HepG2 (cell line): ENCODE measurements around the gene DDX49. TPM values are rescaled to one million over a fixed set of nuclear protein-coding genes. Genes with fewer than 3 reads are reported as not detected.

ENCODE experiments used
- DNMT1 ChIP-seq: sonication (generic); formaldehyde crosslinking; IDR thresholded peaks from 2 replicates; pipeline ENCODE4 v1.5.1; 2020; ENCODE audit warnings: mild to moderate bottlenecking, missing genetic modification reagents
- HES4 ChIP-seq: sonication (generic); formaldehyde crosslinking; IDR thresholded peaks from 2 replicates; pipeline ENCODE4 v1.9.0; 2021; ENCODE audit warnings: mild to moderate bottlenecking, missing genetic modification reagents, borderline replicate concordance
- MXD4 ChIP-seq: IDR thresholded peaks from 2 replicates; pipeline ENCODE4 v1.6.1; 2016; ENCODE audit warnings: mild to moderate bottlenecking, missing biosample characterization, missing genetic modification reagents
- MYC ChIP-seq: sonication (generic); formaldehyde crosslinking; IDR thresholded peaks from 2 replicates; pipeline ENCODE4 v1.9.0; 2021; ENCODE audit warnings: missing genetic modification reagents, borderline replicate concordance
- PLRG1 ChIP-seq: fragments of 450-650 bp; conservative IDR thresholded peaks from 2 replicates; pipeline ENCODE4 v1.6.1; 2016
- RAD21 ChIP-seq: fragments of 450-650 bp; formaldehyde crosslinking; IDR thresholded peaks from 2 replicates; pipeline ENCODE4 v1.5.0; 2020; ENCODE audit warnings: mild to moderate bottlenecking
- SALL2 ChIP-seq: sonication (generic); formaldehyde crosslinking; IDR thresholded peaks from 2 replicates; pipeline ENCODE4 v1.8.1; 2023; ENCODE audit warnings: mild to moderate bottlenecking, missing genetic modification reagents, inconsistent platforms
- ZNF33B ChIP-seq: sonication (generic); formaldehyde crosslinking; IDR thresholded peaks from 2 replicates; pipeline ENCODE4 v1.5.1; 2020; ENCODE audit warnings: mild to moderate bottlenecking, missing genetic modification reagents
- ZNF777 ChIP-seq: sonication (generic); formaldehyde crosslinking; IDR thresholded peaks from 2 replicates; pipeline ENCODE4 v1.4.0; 2020; ENCODE audit warnings: missing genetic modification reagents
- ZNF879 ChIP-seq: sonication (generic); formaldehyde crosslinking; IDR thresholded peaks from 2 replicates; pipeline ENCODE4 v1.8.1; 2023; ENCODE audit warnings: missing genetic modification reagents
- polyA plus RNA-seq, 8 experiments: library from polyadenylated mRNA; depleted of rRNA in 3 of 8; stranded (reverse) in 7 of 8; unstranded in 1 of 8; fragments of >200 nt; fragmentation: Illumina TruSeq in 4 of 8; extraction: Trizol in 4 of 8; gene quantifications; 2 replicates each; pipeline versions ENCODE4 v1.2.1 to v1.2.3, GENCODE V29; 2011 to 2016; ENCODE audit warnings: low read depth in 4 of 8, missing spikeins in 1 of 8, mixed read lengths in 1 of 8; ENCODE audit not compliant: insufficient read depth in 1 of 8
- total RNA-seq, 5 experiments: library from RNA; depleted of rRNA; stranded (reverse); fragments of >200 nt; fragmentation: Illumina TruSeq; extraction: Trizol; gene quantifications; 2 replicates each; pipeline ENCODE4 v1.2.3, GENCODE V29; 2016; ENCODE audit warnings: low read depth in 1 of 5
- TF ChIP-seq, protein P1 (sequence below), 2 experiments: sonication (generic) in 1 of 2; formaldehyde crosslinking in 1 of 2; IDR thresholded peaks; 2 replicates each; pipeline versions ENCODE4 v1.4.0 to v1.6.1; 2018 to 2020; ENCODE audit warnings: missing genetic modification reagents in 2 of 2, borderline replicate concordance in 1 of 2, low read depth in 1 of 2, mild to moderate bottlenecking in 1 of 2, missing biosample characterization in 1 of 2
- TF ChIP-seq, protein P2 (sequence below): IDR thresholded peaks from 2 replicates; pipeline ENCODE4 v1.6.1; 2016; ENCODE audit warnings: missing compliant biosample characterization, missing genetic modification reagents, borderline replicate concordance
- TF ChIP-seq, protein P3 (sequence below): sonication (generic); formaldehyde crosslinking; IDR thresholded peaks from 2 replicates; pipeline ENCODE4 v1.4.0; 2020; ENCODE audit warnings: mild to moderate bottlenecking, missing genetic modification reagents
- TF ChIP-seq, protein P4 (sequence below): sonication (generic); formaldehyde crosslinking; IDR thresholded peaks from 2 replicates; pipeline ENCODE4 v1.4.0; 2020; ENCODE audit warnings: missing genetic modification reagents
- TF ChIP-seq, protein P5 (sequence below): sonication (generic); formaldehyde crosslinking; IDR thresholded peaks from 2 replicates; pipeline ENCODE4 v1.8.1; 2023; ENCODE audit warnings: mild to moderate bottlenecking, moderate library complexity, missing genetic modification reagents

DDX49 gene
- total and polyA plus RNA-seq, 2 of the 13 experiments (the other 11 are each of a cell fraction or from before 2014, with no cell fraction given), result 27.0 to 46.2 TPM

DNA sequence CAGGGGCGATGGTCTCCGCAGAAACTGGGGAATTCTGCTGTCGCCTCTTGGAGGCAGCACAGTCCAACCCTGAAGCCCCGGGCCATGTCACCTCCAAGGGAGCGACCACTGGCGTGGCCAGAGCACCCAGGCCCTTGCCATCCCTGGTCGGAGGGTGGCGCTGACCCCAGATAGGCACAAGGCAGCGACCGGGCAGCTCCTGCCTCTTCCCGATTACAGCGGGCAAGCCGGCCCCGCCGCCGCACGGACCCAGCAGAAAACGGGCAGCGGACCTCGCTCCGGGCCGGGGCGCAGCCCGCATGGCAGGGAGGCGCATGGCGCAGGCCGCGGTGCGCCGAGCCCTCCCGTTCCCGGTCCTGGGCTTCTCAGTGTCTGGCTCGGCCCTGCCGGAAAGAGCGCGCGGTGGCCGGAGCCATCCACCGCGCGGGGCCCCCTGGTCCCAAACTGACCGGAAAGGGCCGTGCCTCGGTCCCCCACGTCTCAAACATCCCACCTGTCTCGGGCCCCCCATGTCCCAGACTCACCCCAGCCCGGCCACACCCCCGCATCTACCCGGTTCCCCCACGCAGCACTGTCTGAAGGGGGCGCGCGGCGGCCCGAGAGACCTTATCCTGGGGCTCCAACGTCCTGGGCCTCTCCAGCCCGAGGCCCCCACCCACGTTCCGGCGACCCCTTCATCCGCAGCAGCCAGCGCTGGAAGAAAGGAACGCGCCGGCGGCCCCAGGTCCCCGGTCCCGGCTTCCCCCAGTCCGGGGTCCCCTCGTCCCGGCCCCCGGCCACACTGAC, 24.3 kb upstream of the DDX49 start (continued):
- TF ChIP-seq, protein P1, sequence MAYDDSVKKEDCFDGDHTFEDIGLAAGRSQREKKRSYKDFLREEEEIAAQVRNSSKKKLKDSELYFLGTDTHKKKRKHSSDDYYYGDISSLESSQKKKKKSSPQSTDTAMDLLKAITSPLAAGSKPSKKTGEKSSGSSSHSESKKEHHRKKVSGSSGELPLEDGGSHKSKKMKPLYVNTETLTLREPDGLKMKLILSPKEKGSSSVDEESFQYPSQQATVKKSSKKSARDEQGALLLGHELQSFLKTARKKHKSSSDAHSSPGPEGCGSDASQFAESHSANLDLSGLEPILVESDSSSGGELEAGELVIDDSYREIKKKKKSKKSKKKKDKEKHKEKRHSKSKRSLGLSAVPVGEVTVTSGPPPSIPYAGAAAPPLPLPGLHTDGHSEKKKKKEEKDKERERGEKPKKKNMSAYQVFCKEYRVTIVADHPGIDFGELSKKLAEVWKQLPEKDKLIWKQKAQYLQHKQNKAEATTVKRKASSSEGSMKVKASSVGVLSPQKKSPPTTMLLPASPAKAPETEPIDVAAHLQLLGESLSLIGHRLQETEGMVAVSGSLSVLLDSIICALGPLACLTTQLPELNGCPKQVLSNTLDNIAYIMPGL (CRISPR knock-in tag; IDR thresholded peaks at IDR 0.05; ENCODE audit: borderline replicate concordance in 1 of 2, low read depth in 1 of 2), result peak; percentile 93 to 95
- TF ChIP-seq ZNF33B (CRISPR knock-in tag) (0 out of 2 replicates have a peak, but pooled peaks have one; percentile 23), DNMT1 (0 out of 2 replicates have a peak, but pooled peaks have one; percentile 73), HES4 (CRISPR knock-in tag) (peak; percentile 70), MXD4 (CRISPR knock-in tag) (peak; percentile 60; the same call in 1 of the 2 replicates), MYC (CRISPR knock-in tag) (peak; percentile 77; the same call in 1 of the 2 replicates), ZNF879 (CRISPR knock-in tag) (no peak), RAD21 (peak; percentile 89), SALL2 (0 out of 2 replicates have a peak, but pooled peaks have one; percentile 48), PLRG1 (no peak), ZNF777 (CRISPR knock-in tag) (0 out of 2 replicates have a peak, but pooled peaks have one; percentile 21)
- TF ChIP-seq, protein P2, sequence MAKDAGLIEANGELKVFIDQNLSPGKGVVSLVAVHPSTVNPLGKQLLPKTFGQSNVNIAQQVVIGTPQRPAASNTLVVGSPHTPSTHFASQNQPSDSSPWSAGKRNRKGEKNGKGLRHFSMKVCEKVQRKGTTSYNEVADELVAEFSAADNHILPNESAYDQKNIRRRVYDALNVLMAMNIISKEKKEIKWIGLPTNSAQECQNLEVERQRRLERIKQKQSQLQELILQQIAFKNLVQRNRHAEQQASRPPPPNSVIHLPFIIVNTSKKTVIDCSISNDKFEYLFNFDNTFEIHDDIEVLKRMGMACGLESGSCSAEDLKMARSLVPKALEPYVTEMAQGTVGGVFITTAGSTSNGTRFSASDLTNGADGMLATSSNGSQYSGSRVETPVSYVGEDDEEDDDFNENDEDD (CRISPR knock-in tag), result 0 out of 2 replicates have a peak, but pooled peaks have one; percentile 34
- TF ChIP-seq, protein P3, sequence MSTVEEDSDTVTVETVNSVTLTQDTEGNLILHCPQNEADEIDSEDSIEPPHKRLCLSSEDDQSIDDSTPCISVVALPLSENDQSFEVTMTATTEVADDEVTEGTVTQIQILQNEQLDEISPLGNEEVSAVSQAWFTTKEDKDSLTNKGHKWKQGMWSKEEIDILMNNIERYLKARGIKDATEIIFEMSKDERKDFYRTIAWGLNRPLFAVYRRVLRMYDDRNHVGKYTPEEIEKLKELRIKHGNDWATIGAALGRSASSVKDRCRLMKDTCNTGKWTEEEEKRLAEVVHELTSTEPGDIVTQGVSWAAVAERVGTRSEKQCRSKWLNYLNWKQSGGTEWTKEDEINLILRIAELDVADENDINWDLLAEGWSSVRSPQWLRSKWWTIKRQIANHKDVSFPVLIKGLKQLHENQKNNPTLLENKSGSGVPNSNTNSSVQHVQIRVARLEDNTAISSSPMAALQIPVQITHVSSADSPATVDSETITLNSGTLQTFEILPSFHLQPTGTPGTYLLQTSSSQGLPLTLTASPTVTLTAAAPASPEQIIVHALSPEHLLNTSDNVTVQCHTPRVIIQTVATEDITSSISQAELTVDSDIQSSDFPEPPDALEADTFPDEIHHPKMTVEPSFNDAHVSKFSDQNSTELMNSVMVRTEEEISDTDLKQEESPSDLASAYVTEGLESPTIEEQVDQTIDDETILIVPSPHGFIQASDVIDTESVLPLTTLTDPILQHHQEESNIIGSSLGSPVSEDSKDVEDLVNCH (CRISPR knock-in tag), result no peak
- TF ChIP-seq, protein P4, sequence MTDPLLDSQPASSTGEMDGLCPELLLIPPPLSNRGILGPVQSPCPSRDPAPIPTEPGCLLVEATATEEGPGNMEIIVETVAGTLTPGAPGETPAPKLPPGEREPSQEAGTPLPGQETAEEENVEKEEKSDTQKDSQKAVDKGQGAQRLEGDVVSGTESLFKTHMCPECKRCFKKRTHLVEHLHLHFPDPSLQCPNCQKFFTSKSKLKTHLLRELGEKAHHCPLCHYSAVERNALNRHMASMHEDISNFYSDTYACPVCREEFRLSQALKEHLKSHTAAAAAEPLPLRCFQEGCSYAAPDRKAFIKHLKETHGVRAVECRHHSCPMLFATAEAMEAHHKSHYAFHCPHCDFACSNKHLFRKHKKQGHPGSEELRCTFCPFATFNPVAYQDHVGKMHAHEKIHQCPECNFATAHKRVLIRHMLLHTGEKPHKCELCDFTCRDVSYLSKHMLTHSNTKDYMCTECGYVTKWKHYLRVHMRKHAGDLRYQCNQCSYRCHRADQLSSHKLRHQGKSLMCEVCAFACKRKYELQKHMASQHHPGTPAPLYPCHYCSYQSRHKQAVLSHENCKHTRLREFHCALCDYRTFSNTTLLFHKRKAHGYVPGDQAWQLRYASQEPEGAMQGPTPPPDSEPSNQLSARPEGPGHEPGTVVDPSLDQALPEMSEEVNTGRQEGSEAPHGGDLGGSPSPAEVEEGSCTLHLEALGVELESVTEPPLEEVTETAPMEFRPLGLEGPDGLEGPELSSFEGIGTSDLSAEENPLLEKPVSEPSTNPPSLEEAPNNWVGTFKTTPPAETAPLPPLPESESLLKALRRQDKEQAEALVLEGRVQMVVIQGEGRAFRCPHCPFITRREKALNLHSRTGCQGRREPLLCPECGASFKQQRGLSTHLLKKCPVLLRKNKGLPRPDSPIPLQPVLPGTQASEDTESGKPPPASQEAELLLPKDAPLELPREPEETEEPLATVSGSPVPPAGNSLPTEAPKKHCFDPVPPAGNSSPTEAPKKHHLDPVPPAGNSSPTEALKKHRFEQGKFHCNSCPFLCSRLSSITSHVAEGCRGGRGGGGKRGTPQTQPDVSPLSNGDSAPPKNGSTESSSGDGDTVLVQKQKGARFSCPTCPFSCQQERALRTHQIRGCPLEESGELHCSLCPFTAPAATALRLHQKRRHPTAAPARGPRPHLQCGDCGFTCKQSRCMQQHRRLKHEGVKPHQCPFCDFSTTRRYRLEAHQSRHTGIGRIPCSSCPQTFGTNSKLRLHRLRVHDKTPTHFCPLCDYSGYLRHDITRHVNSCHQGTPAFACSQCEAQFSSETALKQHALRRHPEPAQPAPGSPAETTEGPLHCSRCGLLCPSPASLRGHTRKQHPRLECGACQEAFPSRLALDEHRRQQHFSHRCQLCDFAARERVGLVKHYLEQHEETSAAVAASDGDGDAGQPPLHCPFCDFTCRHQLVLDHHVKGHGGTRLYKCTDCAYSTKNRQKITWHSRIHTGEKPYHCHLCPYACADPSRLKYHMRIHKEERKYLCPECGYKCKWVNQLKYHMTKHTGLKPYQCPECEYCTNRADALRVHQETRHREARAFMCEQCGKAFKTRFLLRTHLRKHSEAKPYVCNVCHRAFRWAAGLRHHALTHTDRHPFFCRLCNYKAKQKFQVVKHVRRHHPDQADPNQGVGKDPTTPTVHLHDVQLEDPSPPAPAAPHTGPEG (CRISPR knock-in tag), result no peak; the same call in 1 of the 2 replicates
- TF ChIP-seq, protein P5, sequence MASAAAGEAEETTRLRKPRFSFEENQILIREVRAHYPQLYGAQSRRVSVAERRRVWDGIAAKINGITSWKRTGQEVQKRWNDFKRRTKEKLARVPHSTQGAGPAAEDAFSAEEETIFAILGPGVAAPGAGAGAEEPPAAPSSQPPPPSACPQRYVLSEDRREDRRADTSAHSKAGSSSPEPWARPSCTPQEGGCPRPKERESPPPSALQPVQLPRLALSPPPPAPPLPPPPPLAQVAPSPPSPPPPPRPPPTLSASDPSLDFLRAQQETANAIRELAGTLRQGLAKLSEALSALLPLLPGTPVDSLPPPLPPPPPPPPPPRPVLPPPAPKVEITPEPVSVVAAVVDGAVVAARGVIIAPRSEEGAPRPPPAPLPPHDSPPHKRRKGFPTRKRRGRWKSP (CRISPR knock-in tag), result peak; percentile 62; the same call in 1 of the 2 replicates
